Measurements from ENCODE around the gene GNMT.

The GNMT gene

GRCh38 chr6:43013097-43013842, 52.7 kb downstream of the GNMT start:
- no peak for DNase-seq
- H3K9me3 ChIP-seq (ENCODE audit: severe bottlenecking) = no peaks in the 10 kb centered on the region
- no peak for TF ChIP-seq CTCF (IDR thresholded peaks at IDR 0.05; ENCODE audit: low read depth, low read length)
- H3K4me3 ChIP-seq (ENCODE audit: low read depth, low read length) = peak overlapping the region; percentile 73
- peak overlapping the region; percentile 74 for H3K27ac ChIP-seq
- no peaks in the 10 kb centered on the region for H3K27me3 ChIP-seq (ENCODE audit: insufficient read depth, low read depth, severe bottlenecking)
- H3K36me3 ChIP-seq = peaks cover 72% of the 10 kb centered on the region

Data from WERI-Rb-1 (cell line).